IPS-NIHi11 (cell line): ENCODE measurements around the gene ELK3.

Experiments
- DNase-seq: peaks from one replicate; pipeline ENCODE4 v3.0.0; 2012; ENCODE audit warnings: mixed read lengths, low spot score

The ELK3 gene

DNA sequence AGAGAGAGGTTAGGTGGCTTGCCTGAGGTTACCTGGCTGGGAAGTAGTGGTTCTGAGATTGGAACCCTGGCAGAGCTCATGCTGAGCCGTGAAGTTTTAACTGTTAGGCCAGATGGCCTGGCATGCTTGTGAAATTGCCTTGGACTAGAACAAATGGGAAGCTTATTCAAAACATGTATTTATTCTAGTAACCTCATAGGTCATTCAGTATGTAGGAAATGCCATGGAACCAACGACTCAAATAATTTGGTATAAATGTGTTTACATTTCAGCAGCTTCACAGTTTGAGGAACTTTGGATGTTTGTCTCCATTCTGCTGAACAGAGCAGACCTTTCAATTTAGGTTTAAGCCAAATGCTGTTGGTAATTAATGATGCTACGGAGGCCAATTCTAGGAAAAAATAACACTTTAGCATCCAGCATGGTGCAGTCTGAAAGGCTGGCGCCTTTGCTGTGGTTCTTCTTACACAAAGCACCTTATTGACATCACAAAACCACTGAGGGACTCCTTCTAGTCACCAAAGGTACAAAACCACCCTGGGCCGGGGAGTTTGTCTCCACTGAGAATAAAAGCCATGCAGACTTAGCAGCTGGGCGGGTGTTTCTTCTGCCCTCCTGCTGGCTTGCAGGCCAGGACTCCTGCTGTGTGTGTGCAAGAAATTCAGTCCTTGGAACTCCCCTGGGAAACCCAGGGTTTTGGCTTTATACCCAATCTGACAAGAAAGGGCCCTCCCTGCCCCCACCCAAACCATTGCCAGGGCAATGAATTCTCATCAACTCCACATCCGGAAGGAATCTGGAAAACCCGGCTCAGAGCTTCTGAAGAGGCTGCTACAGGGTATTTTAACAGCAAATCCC is 64.2 kb downstream of the ELK3 start:
- DNase-seq = peak; percentile 46

DNA sequence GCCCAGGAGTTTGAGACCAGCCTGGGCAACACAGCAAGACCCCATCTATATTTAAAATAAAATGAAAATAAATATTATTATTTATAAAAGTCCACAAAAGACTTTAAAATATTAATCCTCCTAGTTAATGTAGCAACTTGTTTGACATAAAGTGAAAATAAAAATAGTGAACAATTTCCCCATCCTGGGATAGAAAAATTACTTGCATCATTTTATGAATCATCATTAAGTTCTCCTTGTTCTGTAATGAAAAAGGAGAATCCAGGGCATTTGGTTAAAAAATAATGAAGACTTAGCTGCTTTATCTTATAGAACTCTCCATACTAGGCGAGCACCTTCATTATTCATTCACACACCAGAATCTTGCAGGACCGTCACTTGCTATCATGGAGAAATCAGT is 66.1 kb downstream of the ELK3 start:
- DNase-seq = no peak

DNA sequence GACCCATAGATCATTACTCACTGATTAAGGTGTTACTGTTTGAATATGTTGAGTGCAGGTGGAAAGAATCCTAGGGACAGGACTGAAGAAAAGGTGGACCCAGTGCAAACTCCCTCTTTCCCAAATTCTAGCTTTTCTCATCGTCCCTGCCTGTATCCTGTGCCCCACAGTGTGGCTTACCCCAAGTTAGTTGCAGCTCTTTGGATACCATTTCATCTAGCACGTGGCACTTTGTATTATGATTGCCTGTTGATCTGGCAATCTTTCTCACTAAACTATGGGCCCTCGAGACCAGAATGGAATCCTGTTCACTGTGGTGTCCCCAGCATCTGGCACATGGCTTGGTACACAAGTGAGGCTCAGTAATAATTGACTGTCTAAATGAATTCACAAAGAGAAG is 66.5 kb downstream of the ELK3 start:
- DNase-seq = no peak

DNA sequence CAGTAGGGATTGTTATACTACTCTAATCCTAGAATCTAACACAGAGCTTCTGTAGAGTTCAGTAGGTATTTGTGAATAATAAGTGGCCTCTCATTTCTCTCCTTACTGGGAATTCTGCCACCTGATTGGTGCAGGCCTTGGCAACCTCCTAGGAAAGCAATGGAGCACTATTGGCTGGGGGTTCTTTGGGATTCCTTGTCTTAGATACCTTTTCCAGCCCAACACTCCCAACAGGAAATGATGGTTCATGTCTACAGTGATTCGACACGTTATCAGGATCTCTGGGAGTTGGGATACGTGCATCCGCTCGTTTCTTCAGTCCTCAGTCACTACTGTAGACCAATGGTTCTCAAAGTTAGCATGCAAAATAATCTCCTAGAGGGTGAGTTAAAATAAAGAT is 67.4 kb downstream of the ELK3 start:
- no peak for DNase-seq

DNA sequence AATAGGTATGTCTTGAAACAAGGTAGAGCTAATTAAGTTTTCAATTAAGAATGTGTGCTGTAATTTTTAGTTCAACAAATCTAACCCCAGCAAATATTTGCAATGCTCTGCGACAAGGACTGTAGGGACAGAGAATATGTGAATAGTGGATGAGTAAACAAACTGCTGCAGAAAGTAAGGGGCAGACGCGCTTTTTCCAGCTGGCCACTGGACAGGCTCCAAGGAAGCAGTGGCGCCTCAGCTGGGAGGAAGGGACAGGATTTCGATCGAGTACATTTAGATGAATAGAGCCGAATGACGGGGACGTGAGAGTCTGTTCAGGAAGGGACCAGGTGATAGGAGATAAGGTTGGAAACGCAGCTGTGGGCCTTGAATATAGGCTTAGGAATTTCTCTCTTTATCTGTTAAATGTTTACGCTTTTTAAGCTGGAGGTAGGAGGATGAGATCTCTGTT is 69.3 kb downstream of the ELK3 start:
- DNase-seq = no peak

DNA sequence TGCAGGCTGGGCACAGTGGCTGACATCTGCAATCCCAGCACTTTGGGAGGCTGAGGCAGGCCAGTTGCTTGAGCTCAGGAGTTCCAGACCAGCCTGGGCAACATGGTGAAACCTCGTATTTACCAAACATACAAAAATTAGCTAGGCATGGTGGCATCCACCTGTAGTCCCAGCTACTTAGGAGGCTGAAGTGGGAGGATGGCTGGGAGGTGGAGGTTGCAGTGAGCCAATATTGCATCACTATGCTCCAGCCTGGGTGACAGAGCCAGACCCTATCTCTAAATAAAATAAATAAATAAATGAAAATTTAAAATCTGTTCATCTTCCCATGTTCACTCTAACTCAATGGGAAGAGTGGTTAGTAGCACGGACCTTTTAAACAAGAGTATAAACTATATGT is 71.2 kb downstream of the ELK3 start:
- DNase-seq = no peak

DNA sequence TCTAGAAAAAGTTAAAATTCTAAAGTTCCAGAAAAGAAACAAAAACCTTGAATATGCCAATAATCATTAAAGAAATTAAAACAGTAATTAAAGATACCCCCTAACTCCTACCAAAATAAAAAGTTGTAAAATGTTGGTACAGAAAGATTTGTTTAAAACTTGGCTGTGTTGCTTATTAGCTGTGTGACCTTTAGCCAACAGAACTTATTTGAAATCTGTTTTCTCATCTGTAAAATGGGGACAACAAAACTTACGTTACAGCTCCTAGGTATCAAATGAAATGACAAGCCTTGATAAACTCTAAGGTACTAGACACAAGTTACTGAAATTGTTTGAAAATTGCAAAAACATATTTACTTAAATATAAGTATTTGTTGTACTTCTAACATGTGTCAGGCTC is 71.7 kb downstream of the ELK3 start:
- DNase-seq = no peak

DNA sequence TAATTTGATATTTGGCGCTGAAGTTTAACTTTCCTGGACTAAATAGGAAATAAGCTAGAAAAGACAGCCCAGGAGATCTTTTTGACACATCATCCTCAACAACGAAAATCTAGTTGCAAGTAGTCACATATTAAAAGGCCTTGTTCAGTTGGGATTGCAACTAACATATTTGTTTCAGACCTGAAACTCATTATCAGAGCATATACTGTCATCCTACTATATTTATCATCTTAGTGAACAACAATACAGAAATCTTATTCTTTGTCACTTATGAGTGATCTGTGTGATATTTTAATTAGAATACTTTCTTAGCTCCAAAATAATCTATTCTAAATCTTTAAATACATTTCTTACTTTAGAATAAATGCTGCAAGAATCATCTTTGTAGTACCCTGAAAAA is 72.1 kb downstream of the ELK3 start:
- no peak for DNase-seq

DNA sequence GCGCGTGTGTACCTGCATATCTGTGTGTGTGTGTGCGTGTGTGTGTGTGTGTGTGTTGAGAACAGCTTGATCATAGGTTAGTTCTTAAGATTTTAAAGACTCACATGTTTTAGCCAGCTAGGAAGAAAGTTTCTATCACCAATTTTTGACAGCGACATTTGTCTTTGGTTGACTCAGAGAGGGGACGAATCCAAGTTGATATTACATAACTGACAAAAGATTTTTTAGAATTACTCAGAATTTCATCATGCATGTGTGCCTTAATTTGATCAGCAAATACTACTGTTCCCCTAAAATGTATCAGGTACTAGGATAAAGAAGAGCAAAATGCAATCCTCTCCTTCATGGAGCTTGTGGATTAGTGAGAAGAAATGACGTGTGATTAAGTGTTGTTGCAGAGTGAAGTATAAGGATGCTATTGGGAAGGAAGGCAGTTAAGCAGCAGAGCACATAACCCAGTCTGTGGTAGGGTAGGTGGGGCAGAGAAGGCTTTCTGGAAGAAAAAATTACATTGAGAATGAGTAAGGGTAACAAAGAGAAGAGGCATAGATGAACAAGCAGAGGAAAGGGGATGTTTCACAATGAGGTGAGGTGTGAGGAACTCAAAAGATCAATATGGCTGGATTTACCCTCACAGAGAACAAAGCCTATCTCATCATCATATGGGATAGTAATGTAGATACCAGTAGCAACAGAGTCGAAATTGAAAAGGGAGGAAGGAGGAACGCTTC is 77.5 kb downstream of the ELK3 start:
- no peak for DNase-seq

DNA sequence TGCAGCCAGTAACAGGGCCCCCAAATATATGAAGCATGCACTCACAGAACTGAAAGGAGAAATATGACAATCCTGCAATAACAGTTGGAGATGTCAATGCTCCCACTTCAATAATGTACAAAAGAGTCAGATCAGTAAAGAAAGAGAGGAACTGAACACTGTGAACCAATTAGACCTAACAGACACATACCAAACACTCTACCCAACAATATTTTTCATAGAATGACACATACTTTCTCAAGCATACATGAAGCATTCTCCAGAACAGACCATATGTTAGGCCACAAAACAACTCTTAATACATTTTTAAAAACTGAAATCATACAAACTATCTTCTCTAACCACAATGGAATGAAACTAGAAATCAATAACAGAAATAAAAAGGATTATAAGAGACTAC is 80.2 kb downstream of the ELK3 start:
- DNase-seq = no peak

DNA sequence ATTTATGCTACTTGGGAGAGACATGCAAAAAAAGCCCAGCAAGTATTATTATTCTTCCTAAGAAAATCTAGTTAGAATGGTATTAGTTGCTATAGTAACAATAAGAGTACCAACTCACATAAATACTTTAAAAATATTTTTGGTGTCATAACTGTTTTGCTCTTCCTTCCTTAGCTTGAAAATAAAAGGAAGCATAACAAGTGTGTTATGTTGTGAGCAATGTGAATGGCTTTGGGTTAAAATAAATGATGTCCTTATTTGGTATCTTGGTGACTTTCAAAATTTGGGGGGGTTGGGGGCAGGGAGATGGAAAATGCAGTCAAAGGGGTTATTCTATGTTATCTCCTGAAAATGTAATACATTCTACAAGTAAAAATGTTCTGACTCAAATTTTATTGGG is 91.0 kb downstream of the ELK3 start:
- no peak for DNase-seq

DNA sequence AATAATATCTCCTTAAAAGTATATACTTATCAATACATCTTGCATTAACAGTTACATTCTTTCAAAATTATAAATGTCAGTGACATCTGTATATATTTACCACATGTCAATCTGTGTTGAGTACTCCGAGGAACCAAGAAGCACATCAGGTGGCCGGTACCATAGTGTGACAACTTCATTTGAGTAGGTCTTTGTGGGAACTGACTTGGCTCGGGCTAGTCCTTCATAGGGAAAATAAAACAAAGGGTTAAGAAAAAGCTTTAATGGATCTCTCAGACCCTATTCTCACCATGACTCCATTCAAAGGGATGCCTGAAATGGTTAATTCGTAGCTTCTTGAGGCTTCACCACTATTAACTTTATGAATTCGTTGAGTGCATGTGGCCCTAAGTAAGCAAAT is 94.9 kb downstream of the ELK3 start:
- peak; percentile 7 for DNase-seq

DNA sequence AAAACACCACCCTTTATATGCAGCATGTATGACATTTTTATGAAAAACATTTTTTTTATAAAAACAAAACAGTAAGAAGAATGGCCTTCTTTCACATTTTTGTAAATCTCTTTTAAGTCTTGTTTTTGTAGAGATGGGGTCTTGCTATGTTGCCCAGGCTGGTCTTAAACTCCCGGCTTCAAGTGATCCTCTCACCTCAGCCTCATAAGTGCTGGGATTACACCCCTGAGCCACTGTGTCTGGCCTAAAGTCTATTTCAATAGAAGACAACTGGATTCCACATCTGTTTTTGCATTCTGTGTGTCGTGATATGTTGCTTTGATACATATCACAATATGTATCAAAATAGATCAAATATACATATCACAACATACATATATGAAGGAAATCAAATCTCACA is 98.9 kb downstream of the ELK3 start:
- no peak for DNase-seq

DNA sequence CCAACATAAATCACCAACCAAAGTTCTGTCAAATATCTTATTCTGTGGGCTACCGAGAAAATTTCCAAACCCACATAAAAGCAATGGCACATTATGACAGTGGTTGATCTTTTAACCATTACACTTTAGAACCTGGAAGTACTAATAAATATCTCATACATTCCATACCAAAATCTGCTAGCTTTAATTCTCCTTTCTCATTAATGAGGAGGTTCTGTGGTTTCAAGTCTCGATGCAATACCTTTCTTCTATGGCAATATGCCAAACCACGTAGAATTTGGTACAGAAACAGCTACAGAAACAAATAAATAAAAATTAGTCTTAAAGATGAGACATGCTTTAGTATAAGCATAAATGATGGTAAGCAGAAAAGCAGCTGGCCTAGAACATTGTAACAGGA is 100.7 kb downstream of the ELK3 start:
- no peak for DNase-seq

DNA sequence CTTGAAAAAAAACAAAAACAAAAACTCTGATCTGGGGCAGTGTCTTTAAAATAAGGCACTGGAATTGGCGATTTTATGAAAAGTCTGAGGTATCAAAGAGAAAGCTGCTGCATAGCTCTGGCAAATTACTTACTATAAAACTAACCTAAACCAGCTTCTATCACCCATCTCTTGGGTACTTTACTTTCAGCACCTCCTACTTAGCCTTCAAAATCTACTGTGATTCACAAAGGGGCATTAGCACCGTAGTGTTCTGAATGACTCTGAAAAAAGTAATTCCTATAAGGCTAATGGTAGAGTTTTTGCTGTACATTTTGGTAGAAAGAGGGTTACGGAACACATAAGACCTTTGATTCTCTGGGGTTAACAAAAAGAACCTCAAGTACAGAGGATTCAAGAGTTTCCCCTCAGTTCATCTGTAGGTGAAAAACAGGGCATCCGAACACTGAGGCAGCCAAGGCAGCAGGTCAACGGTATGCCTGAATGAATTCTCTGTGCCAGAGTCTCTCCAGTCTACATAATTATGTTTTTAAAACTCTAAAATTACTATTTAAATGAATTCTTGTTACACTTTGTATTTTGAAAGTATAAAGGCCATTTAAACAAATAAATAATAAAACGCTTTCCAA is 101.5 kb downstream of the ELK3 start:
- no peak for DNase-seq

DNA sequence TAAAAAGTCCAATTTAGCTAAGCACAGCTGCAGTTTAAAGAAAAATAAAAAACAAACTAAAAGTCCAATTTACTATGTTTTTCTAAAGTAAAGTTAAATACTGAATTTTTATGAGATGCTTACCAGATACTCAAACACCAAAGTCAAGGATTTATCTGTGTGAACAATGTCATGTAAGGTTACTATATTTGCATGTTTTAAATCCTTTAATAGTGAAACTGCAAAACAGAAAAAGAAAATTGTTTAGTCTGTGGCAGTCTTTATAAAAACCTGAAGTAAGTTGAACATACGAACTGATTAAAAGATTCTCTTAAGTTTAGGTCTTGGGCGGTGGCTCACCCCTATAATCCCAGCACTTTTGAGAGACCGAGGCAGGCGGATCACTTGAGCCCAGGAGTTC is 103.3 kb downstream of the ELK3 start:
- DNase-seq = no peak

DNA sequence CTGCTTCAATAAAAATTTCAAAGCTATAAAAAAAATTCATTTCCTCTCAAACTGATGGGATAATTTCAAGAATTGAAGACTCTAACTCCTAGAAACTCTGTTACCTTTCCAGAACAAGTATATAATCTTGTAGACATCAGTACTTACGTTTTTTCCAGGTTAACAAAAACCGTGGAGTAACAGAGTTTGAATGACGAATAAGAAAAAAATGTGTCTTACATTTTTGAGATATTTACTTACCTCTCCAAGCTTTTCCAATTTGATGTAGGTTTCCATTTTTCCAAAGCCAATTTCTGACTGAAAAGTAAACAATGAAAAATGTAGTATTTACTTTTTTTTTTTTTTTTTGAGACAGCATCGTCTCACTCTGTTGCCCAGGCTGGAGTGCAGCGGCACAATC is 105.9 kb downstream of the ELK3 start:
- DNase-seq = no peak

DNA sequence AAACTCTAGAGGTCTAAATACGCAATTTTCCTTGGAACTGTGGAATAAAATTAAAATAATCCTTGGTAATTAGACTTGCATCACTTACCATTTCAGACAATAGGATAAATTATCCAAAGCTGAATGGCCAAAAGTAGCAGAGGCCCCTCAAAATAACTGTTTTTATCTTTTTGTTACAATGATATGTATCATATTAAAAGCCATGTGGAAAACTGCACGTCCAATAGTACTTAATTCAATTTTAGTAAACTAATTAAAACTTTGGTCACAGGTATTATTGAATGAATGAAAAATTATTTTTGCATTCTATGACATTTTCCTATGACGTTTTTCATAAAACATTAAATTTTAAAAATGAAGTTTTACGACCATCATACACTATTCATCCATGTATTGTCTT is 107.6 kb downstream of the ELK3 start:
- no peak for DNase-seq

DNA sequence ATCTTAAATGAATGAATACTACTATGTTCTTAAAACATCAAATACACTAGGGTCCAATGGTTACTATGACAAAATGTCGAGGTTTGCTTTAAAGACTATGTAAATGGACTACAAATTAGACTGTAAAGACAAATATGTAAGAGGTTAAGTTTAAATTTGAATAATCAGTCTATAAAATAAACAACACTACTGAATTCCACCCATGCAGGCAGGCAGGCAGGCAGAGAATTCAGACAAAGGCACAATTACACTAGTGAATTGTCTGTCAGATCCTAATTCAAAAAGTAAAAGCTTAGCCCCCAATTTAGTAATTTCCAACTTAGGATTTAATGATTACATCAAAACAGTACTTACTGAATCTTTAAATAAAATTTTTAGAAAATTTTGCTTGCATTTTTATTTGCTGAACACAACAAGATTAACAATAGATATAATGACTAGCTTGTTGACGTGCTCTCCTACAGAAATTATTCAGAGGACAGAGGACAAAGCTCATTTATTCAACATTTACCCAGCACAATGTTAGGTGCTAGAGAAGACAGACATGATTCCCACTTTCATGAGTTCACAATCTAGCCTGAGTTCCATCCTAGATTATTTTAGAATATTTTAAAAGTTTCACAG is 108.6 kb downstream of the ELK3 start:
- no peak for DNase-seq

DNA sequence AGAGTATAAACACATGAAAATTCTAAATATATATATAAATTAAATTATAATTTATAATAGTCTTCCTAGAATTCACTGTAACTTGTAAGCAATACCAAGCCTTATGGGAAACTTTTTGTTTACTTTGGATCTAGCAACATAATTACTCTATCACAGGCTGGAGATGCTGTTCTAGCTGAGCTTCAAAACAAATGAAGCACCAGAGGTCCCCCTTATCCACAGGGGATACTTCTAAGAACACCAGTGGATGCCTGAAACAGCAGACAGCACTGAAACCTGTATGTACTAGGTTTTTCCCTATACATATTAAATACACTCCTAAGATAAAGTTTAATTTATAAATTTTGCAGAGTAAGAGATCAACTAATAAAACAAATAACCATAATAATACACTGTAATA is 109.5 kb downstream of the ELK3 start:
- no peak for DNase-seq

DNA sequence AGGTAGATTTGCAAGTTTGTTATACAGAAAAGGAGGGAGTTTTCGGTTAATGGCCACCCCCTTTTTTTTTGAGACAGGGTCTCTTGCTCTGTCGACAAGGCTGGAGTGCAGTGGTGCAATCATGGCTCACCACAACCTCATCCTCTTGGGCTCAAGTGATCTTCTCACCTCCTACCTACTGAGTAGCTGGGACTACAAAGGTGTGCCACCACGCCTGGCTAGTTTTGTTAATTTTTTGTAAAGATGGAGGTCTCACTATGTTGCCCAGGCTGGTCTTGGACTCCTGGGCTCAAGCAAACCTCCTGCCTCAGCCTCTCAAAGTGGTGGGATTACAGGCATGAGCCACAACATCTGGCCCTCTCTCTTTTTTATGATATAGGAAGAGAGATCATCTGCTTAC is 111.5 kb downstream of the ELK3 start:
- no peak for DNase-seq

DNA sequence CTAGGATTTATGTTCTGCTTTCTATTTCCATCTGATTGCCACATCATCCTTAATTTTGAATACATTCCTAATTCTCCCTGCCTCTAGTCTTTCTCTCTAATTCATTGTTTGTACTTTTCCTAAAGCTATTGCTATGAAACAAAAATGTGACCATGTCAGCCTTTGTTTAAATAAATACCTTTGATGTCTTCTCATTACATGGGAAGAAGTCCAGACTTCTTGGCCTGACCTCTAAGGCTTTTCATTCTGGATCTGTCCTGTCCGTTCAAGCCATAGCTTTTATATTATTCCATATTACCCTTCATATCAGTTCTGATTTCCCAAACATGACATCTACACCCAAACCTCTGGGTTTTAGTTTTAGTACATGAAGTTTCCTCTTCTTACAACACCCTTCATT is 114.7 kb downstream of the ELK3 start:
- DNase-seq = no peak

DNA sequence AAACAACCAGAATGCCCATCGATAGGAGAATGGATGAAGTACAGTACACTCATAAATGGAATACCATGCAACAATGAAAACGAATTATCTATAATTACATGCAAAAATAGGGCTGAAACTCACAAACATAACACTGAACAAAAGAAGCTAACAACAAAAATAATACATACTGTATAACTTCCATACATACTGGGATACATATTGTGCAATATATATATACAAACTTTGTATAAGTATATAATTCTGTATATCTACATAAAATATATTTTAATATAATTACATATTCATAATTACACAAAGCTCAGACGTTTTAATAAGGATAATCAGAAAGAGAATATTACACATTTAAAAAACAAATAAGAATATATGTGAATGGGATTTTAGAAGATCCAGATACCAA is 115.9 kb downstream of the ELK3 start:
- DNase-seq = no peak
